Left ventricle myocardium superior (tissue), 1 donor: ENCODE measurements around the gene SPSB1. TPM values are rescaled to one million over a fixed set of nuclear protein-coding genes. Genes with fewer than 3 reads are reported as not detected.

ENCODE experiments used
- ATAC-seq: fragments of 200-7000 bp; cut with Tn5 transposase; one replicate; pipeline ENCODE4 v1.9.1; 2020; ENCODE audit warnings: mild to moderate bottlenecking, moderate library complexity
- DNase-seq: peaks from one replicate; pipeline ENCODE4 v3.0.0-alpha.2; 2020
- intact Hi-C: fragments of 100-400 bp; cut with micrococcal nuclease; formaldehyde crosslinking; loops from one replicate; pipeline ENCODE4 v1.11.0; 2022
- total RNA-seq: library from RNA; stranded (reverse); fragmentation: NEBNext Ultra II Directional; extraction: Animal tissue kit (Norgen Biotek cat#: 25700); gene quantifications from one replicate; pipeline ENCODE4 v1.2.1, GENCODE V29; 2021
- donor health status: DM: no; HTN: yes; CAD: no; lungs with severe emphysema.

Gene SPSB1
- total RNA-seq, 1 donor from 2014 or later: 13.1 TPM

GRCh38 chr1:9351654-9352271, 59.1 kb downstream of the SPSB1 start:
- intact Hi-C loops: no loop called here
- no peak for DNase-seq
- ATAC-seq: no peak

GRCh38 chr1:9352377-9353134, 59.9 kb downstream of the SPSB1 start:
- DNase-seq: no peak
- intact Hi-C loops: no loop called here

GRCh38 chr1:9355503-9355902, 62.8 kb downstream of the SPSB1 start:
- DNase-seq (peak; percentile 19), ATAC-seq (no peak)
- intact Hi-C loops: no loop called here

More at GRCh38 chr1:9352377-9353134, 59.9 kb downstream of the SPSB1 start:
- no peak for ATAC-seq

- intact Hi-C loops: no loop called here
- DNase-seq (no peak), ATAC-seq (no peak)
Measured at GRCh38 chr1:9356021-9356420, 63.3 kb downstream of the SPSB1 start.

GRCh38 chr1:9356829-9357466, 64.3 kb downstream of the SPSB1 start:
- intact Hi-C loops: no loop called here
- no peak for DNase-seq
- no peak for ATAC-seq

- intact Hi-C loops: no loop called here
- ATAC-seq (no peak), DNase-seq (no peak)
Measured at GRCh38 chr1:9357958-9358357, 65.3 kb downstream of the SPSB1 start.

GRCh38 chr1:9360371-9361064, 67.8 kb downstream of the SPSB1 start:
- intact Hi-C loops: no loop called here
- DNase-seq: no peak
- ATAC-seq: no peak

GRCh38 chr1:9361630-9362260, 69.1 kb downstream of the SPSB1 start:
- DNase-seq (no peak), ATAC-seq (peak; percentile 10)
- intact Hi-C loops: no loop called here

- no peak for ATAC-seq
Measured at GRCh38 chr1:9362488-9362887, 69.8 kb downstream of the SPSB1 start.

GRCh38 chr1:9363061-9363471, 70.4 kb downstream of the SPSB1 start:
- intact Hi-C loops: no loop called here
- peak; percentile 46 for ATAC-seq
- DNase-seq: no peak

More at GRCh38 chr1:9362488-9362887, 69.8 kb downstream of the SPSB1 start:
- intact Hi-C loops: no loop called here
- no peak for DNase-seq

- ATAC-seq (no peak), DNase-seq (peak; percentile 15)
- intact Hi-C loops: no loop called here
Measured at GRCh38 chr1:9366298-9366697, 73.6 kb downstream of the SPSB1 start.

- DNase-seq (peak; percentile 27), ATAC-seq (no peak)
- intact Hi-C loops: no loop called here
Measured at GRCh38 chr1:9366943-9367780, 74.5 kb downstream of the SPSB1 start.

GRCh38 chr1:9367806-9368205, 75.1 kb downstream of the SPSB1 start:
- intact Hi-C loops: no loop called here
- no peak for ATAC-seq
- peak; percentile 20 for DNase-seq

GRCh38 chr1:9368356-9368755, 75.7 kb downstream of the SPSB1 start:
- intact Hi-C loops: no loop called here
- peak; percentile 10 for DNase-seq
- ATAC-seq: no peak

GRCh38 chr1:9369964-9370788, 77.5 kb downstream of the SPSB1 start:
- DNase-seq (peak; percentile 8), ATAC-seq (no peak)
- intact Hi-C loops: no loop called here

GRCh38 chr1:9371391-9371935, 78.8 kb downstream of the SPSB1 start:
- intact Hi-C loops: no loop called here
- ATAC-seq: peak; percentile 75
- peak; percentile 72 for DNase-seq

- DNase-seq (no peak), ATAC-seq (no peak)
- intact Hi-C loops: no loop called here
Measured at GRCh38 chr1:9371951-9372350, 79.3 kb downstream of the SPSB1 start.
